GM19238 (cell line): ENCODE measurements around the gene CALD1.

ENCODE experiments used
- DNase-seq: peaks from one replicate; pipeline ENCODE4 v3.0.0; 2011; ENCODE audit warnings: low spot score; ENCODE audit not compliant: insufficient read length

Gene CALD1

DNA sequence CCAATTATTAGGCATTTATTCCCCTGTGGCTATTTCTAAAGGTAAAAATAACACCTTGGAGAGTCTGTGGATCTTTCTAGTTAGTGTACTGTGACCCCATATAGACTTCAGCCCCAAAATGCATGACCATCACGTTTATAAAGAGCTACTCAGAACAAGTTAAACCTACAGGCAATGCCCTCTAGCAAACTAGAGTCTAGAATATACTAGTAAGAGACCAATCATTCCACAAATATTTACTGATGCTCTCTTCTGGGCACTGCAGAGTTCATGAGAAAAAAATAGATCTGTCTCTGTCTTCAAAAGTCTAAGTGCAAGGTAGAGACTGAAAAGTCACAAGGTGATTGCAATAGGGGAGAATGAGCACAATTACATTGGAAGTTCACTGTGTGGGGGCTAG, 20.5 kb upstream of the CALD1 start:
- DNase-seq: no peak

DNA sequence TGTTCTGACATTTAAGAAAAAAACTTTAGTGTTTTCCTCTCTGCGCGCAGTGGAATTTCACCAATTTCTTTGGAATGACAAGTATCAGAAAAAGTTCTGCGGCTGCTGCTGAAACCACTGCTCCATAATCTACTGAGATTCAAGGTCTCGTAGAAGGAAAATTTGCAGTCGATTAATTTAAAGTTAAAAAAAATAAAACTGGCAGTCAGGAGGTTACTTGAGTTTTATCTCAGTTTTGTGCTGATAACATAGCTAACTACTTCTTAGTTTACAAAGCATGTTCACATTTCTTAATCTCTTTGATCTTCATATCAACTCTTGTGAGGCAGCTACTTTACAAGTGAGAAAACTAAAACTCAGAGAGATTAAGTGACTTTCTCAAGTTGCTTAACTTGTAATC, 18.2 kb upstream of the CALD1 start:
- no peak for DNase-seq

DNA sequence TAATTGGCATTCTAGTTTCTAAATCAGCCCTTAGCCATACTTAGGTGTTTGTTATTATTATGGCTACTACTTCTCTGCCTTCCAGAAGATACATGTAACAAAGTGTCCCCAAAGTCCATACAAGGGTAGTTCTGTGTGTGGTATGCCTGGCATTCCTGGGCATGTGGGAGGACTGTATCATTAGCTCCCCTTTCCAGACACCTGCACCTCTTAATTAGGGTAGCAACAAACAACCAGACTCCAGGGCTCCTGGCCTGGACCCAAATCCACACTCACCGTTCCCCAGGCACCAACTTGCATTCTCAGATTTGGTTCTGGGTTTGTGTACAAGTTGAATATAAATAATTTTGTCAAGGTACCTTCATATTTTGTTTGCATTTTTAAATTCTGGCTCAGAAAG, 15.5 kb upstream of the CALD1 start:
- DNase-seq: no peak

DNA sequence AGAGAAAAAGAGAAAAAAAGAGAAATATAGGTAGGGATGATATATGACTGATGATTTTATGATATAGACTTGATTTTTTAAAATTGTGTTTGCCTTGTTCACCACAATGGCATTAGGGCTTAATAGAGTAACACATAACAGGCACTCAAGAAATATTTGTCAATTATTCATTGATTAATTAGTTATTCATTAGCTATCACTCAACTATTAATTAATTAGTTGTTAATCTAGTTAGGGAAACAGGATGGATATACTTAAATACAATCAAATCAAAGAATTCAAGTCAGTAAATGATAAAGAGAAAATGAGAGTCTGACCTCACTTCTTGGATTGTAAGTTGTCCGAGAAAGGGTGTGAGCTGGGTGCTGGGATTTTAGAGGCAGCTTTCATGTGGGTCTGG, 15.1 kb upstream of the CALD1 start:
- no peak for DNase-seq

DNA sequence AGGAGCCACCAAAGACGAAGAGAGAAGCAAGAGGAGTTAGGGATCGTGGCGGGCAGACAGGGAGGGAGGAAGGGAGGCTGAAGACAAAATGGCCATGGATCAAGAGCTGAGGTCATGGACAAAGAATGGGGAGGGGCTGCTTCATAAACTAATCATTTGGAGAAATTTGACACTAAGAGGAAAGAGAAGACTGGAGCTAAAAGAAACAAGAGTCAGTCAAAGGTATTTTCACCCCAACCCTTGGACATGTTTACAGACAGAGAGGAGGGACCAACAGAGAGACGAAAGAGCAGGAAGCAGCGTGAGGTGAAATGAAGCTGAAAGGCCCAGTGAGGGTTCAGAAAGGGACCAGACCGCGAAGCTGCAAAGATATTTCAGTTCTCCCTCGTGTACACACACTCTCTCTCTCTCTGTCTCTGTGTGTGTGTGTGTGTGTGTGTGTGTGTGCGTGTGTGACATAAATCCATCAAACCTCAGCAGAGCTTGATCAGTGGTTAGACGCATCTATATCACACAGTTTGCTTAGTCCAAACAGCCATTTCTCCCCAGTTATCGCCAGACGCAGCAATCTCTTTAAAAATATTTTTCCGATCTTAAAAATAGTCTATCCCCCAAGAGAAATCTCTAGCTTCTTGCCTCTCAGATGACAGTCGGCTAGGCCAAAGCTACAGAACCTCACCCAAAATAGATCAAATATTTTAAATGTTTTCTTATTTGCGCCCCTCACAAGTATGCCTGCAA, 12.5 kb upstream of the CALD1 start:
- peak; percentile 43 for DNase-seq

DNA sequence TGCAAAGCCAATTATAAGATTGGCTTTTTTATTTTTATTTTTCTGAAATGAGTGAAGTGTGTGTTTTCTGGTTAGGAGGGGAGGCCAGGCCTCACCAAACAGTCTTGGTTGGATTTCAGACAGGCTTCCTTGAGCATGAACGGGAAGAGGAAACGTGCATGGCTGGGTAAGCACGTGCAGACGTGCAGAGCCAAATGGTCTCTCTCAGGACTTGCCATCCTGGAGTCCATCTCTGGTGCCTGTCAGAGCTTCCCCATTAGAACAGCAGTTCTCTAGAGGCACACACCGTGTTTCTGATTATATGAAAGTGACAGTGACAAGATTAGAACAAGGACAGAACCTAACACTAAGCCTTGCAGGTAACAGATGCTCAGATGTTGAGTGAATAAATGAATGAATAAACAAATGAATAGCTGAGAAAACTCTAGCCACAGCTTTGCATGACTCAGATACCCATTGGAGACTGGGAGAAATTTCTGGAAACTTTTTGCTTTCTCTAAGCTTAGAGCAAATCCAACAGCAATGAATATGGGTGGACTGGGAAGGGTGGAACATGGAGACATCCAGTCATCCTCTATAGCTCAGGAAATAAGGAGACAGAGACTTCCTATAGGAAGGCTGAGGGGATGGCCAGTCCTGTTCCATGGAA, 11.8 kb upstream of the CALD1 start:
- DNase-seq: no peak

DNA sequence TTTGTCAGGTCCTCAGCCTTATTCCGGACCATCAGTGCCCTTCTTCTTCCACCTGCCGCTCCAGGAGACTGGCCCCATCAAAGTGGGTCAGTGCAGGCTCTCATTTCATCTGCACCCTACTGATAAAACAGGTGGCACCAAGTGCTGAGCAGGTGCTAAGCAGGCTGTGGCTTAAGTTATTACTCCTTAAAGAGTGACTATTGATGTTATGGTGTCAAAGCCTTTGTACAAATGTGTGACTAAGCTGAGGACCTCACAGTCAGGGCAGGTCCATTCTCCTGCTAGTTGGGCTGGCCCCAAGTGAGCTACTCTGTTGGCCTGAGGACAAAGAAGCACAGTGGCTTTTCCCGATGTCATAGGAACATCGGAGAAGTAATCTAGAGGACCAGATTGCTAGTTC, 11.2 kb upstream of the CALD1 start:
- DNase-seq: no peak

DNA sequence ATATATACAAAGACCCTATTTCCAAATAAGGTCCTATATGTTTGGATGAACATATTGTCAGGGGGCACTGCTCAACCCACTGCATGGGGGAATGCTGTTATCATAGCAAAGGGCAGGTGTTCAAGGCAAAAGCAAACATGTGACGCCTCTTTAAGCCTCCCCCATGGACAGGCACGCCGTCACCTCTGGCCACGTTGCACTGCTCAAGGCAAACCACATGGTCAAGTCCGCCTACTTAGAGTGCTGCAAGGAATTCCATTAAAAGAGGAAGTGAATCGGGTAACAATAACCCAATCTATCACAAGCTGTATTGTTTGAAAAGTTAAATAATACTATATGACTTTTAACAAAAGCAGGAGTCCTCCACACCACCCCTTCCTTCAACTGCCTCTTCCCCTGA, 8.8 kb upstream of the CALD1 start:
- DNase-seq: no peak

DNA sequence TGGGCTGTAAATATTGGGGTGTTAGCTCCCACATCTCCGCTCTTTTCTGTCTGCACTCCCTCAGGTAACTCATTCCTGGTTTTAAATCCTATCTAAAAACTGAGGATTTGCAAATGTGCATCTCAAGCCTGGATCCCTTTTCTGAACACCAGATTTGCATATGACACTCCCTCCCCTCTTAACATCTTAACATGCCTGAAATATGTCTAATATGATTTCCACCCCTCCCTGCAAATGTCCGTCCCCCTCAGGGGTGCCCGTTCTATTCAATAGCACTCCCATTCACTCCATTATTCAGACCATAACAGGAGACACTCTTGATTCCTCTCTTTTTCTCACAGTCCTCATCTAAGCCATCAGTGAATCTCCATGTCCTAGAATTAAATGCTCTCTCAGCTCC, 8.3 kb upstream of the CALD1 start:
- no peak for DNase-seq

DNA sequence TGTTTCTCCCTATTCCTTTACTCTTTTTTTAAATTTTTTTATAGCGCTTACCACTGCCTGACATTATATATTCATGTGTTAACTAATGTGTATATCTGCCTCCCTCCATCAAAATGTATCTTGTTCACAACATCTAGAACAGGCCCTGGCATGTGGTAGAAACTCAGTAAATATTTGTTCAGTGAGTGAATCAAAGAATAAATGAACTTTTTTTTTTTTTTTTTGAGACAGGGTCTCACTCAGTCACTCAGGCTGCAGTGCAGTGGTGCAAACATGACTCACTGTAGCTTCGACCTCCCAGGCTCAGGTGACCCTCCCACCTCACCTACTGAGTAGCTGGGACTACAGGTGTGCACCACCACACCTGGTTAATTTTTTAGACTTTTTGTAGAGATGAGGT, 7.5 kb upstream of the CALD1 start:
- DNase-seq: no peak

DNA sequence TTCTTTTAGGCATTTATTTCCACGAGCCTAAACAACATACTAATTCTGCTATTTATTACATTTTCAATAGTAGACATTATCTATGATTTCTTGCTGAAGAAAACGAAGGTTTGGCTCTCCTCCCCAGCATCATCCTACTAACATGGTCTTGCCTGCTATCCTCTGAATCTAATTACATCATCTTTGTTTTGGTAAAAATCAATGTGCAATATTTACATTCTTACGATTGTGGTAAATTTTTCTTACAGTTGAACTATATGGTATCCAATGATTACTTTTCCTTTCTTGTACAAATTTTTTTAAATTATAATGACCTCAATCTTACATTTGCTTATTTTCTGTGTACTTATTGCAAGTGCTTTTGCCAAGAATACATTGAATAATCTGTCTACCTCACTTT, 7.0 kb upstream of the CALD1 start:
- DNase-seq: no peak

DNA sequence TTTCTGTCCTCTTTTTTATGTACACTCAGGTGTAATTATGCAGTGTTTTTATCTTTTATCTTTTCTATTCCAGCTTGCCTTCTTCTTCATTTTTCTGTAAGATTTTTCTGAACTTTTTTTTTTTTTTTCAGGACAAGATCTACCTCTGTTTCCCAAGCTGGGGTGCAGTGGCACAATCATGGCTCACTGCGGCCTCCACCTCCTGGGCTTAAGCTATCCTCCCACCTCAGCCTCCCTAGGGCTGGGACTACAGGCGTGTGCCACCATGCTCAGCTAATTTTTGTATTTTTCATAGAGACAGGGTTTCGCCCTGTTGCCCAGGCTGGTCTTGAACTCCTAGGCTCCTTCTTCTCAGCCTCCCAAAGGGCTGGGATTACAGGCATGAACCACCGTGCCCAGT, 6.3 kb upstream of the CALD1 start:
- DNase-seq: no peak

DNA sequence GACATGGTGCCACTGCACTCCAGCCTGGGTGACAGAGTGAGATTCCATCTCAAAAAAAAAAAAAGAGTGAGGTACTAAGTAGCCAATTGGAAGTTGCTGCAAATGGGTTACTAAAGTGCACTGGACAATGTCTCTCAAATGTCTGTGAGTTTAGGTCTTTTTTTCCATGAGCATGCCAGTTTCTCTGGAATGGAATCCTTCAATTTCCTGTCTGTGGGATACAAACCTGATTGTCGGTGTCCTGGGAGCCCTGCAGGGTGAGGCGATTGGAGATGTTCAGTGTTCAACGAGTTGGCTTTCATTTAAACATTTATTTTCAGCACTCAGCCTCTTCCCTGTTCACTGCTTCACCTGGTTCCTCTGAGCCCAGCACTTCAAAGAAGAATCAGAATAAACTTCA, 5.3 kb upstream of the CALD1 start:
- no peak for DNase-seq

DNA sequence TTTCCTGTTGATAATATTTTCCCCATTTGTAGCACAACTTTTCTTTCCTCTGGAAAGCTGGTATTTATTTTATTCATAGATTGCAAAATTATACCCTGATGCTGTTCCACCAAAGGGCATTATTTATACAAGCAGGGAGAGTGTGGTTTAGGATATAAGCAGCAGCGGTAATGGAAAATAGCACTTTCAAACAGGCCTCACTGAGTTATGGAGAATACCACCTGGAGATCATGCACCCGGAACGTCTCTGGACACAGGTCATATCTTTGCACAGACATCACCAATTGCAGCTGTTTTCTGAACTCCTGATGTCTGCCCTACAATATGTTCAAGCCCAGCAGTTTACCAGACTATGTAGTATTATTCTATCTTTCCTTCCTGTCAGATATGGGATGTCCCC, 2.0 kb upstream of the CALD1 start:
- DNase-seq: no peak

DNA sequence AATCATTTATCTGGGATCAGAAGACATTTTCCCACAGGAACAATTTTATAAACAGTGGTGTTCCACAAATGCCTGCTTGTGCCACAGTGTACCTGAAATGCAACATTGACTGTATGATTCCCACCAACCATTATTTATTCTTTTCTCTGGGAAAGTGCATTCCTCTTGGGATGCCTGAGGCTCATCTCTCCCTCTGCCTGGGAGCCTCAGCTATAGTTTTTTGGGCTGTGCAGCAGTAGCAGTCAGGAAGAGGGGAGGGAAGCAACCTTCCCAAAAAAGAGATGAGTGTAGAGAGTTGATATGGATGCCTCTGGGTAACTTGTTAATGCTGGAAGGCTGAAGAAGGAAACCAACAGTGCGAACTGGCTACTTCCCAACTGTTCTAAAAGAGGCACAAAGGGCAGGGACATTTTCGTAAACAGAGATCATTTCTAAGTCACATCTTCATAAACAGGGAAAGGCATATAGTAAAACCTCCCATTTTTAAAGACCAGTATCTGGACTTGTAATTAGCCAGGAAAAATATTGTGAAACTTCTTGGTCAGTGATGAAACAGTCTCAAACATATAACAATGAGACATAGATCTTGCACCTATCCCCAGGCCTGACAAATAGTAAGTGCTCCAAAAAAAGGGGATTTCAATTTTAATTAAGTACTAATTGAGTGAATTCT, 1.4 kb upstream of the CALD1 start:
- DNase-seq: no peak

DNA sequence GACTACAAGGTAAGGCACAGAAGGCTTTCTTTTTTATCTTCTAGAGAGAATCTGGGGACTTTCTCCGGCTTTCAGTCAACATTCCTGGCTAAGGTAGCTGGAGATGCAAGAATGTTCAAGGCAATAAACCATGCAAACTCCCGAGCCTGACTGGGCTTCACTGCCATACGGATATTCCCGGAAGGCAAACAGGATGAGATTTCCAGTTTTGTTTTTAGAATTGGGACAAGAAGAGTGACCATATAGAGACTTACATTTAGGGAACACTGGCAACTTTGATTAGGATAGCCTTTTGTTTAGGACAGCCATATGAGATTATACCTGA, 269 bp downstream of the CALD1 start:
- no peak for DNase-seq

DNA sequence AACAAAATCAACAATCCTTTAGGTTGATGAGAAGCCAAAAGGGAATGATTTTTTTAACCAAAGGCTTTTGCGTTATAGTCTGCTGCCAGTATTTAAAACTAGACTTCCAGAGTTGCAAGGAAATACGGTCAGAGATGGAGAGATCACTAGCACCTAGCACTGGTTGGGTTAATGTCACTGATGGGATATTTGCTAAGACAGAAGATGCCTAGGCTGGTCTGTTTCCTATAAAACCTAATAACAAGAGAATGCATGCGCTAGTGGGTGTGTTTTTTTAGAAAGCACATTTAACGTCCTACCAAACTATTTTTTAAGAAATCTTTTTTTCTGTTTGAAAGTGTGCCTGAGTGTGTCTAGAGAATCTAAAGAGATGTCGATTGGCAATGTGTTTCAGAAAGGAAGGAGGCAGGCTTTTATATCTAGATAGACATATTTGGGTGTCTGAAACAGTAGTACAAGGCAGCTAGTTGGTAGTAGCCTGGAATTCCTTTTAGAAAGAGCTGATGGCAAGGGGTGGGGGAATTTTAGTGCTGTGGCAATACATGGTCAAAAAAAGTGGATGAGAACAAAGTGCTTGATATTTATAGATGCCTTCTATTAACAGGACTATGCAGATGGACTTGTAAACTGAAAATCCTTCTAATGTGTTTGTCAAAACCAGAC, 863 bp downstream of the CALD1 start:
- DNase-seq: no peak

DNA sequence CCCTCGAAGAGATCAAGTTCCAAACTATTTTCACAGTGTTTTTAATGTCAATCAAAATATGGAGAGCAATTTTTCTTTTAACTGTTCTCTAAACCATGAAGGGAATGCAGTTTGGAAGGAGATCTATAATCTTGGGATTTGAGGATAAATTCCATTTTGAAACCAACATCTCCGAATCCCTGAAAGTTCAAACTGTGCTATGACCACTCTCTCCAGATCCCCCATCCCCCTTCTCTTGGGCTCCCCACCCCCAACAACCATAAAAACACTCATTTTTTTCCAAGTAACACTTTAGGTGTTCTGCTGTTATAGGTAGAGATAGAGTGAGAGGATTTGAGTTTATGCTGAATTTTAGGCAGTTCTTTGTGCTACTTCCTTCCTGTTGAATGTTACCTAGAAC, 1.7 kb downstream of the CALD1 start:
- no peak for DNase-seq

DNA sequence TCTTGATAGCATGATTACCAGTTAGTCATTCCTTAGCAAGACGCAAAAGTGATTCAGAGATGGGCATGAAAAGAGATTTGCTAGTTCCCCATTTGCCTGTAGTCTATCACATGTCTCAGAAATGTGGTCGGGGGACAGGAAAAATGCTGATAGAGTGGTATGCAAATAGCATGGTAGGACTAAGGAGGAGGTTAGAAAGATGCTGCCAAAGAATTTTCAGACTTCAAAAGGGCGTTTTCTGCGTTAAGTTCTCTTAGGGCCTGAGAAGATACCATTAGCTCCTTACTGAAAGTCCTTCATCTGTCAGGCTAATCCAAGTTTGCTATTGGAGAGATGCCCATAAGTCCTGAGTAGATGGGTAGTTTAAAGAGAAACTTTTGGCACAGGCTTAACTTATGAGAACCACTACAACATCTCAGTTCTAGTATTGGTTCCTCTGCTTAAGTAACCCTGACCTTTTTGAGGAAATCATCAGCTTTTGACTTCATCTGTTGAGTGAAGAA, 2.7 kb downstream of the CALD1 start:
- peak; percentile 6 for DNase-seq

DNA sequence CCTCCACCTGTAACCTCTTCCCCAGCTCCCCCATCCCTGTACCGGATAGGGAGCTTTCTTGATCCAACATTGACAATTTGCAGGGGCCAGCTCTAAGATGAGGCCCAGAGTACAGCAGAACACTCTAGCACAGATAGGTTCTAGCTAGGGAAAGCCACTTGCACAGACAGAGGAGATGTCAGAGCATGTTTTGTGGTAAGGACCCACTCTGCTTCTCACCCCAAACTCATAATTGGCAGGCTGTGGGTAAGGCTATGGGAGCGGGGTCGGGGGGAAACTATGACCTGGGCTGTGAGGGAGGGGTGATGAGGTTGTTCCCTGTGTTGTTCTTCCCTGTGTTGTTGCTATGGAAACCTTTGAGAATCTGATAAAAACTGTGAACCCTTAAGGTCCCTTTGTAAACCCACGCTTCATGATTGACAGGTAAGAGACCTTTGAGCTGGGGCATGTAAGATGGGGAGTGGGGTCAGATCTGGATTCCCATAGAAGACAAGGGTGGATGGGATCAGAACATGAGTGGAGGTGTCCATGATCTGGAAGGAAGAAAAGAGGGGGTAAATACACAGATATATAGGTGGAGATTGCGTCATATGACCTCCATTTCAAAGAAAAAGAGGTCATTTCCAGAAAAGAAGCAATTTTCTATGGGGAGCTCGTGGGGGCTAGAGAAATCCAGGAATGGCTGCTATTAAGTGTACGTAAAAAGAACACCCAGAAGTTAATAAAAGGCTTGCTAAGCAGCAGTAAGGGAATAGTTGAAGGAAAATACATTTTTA, 4.0 kb downstream of the CALD1 start:
- no peak for DNase-seq

DNA sequence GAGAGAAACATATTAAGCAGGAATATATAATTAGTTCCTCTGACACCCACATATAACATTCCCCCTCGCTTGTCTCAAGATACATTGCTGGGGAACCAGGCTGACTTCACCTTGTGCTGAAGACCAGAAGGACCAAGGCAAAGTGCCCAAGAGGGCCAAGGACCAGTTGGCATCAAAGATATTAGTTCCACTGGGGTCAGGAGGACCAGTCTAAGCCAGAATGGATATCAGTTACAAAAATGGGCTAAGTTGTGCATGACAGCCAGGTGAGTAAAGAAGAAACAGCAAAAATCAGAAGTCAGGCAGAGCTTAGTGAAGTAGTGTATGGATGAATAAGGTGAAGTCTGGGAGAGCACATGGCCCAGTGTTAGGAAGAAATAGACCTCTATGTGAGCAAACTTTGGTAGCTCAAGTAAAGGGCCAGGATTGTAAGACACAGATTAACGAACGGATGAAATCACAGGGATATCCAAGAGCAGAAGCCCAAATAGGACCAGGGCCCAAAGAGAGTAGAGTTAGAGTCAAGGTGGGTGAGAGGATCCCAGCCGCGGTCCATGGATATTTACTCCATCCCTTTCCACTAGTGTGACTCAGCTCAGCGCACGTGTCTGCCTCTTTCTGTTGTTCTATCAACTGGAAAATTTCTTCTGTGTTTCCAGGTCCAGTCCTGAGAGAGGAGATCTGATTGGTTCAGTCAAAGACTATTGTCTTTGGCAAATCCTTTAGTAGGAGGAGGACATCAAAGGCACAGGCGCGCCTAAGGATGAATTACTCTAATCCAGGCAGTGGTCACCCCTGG, 5.0 kb downstream of the CALD1 start:
- DNase-seq: no peak
